GM12875 (cell line): Measurements from ENCODE around the gene GREB1L.

Experiments
- H3K4me3 ChIP-seq: one replicate; pipeline ENCODE4 v1.5.1; 2011; ENCODE audit warnings: low read depth, low read length, control low read depth
- CTCF ChIP-seq: IDR thresholded peaks from 2 replicates; pipeline ENCODE4 v1.5.1; 2011; ENCODE audit warnings: low read depth, mild to moderate bottlenecking, control low read depth, inconsistent platforms, low read length, moderate library complexity, borderline replicate concordance; ENCODE audit not compliant: insufficient read depth

GREB1L gene

GRCh38 chr18:21241301-21242048 lies 557 bp upstream of the GREB1L start:
- TF ChIP-seq CTCF = no peak

GRCh38 chr18:21242780-21243401 lies 859 bp downstream of the GREB1L start:
- no peak for TF ChIP-seq CTCF
- H3K4me3 ChIP-seq = no peak overlapping the region

More at GRCh38 chr18:21241301-21242048, 557 bp upstream of the GREB1L start:
- H3K4me3 ChIP-seq = no peak overlapping the region

- no peak overlapping the region for H3K4me3 ChIP-seq
- TF ChIP-seq CTCF = no peak
Measured at GRCh38 chr18:21254576-21254975, 12.5 kb downstream of the GREB1L start.

GRCh38 chr18:21255211-21255610 lies 13.2 kb downstream of the GREB1L start:
- H3K4me3 ChIP-seq = no peak overlapping the region
- TF ChIP-seq CTCF = no peak

GRCh38 chr18:21257386-21257785 lies 15.4 kb downstream of the GREB1L start:
- no peak overlapping the region for H3K4me3 ChIP-seq
- no peak for TF ChIP-seq CTCF

- H3K4me3 ChIP-seq = no peak overlapping the region
- TF ChIP-seq CTCF = no peak
Measured at GRCh38 chr18:21260621-21261020, 18.6 kb downstream of the GREB1L start.

- TF ChIP-seq CTCF = no peak
- H3K4me3 ChIP-seq = no peak overlapping the region
Measured at GRCh38 chr18:21261352-21261751, 19.3 kb downstream of the GREB1L start.
